Transverse colon (tissue), 3 donors: Measurements from ENCODE around the gene MOCS3.

ENCODE experiments used
- EP300 ChIP-seq: sonication (generic); formaldehyde crosslinking; IDR thresholded peaks from one replicate; pipeline ENCODE4 v1.6.1; 2017; ENCODE audit warnings: antibody characterized with exemption, low read depth
- POLR2A ChIP-seq: fragments of 450-650 bp; IDR thresholded peaks from one replicate; pipeline ENCODE4 v1.6.1; 2016; ENCODE audit warnings: antibody characterized with exemption, mild to moderate bottlenecking, moderate library complexity
- TF ChIP-seq, protein P1 (sequence below), 5 experiments: fragments of 200-600 bp in 3 of 5; fragments of 450-650 bp in 2 of 5; sonication (generic) in 3 of 5; IDR thresholded peaks; 1 replicate in 2 of 5; 2 replicates in 3 of 5; pipeline ENCODE4 v1.5.1; 2016 to 2017; ENCODE audit warnings: antibody characterized with exemption in 5 of 5, inconsistent platforms in 3 of 5, mild to moderate bottlenecking in 2 of 5, moderate library complexity in 1 of 5

DNA sequence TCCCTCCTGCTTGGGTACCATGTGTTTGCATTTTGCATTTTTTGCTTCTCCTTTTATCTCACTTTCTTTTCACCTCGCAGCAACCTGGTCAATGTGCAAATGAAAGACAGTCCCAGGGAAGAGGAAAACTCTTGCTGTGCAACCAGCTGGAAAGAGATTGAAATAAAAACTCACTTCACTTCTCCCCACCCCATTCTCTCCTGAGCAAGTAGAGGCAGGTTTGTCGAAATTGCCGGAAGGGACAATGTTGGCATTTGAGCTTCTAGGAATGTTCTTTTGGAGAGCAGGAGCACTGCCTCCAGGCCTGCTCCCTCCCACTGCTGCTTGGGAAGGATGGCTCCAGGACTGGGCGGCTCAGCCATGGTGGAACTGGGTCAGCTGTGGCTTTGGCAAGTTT, 33.7 kb downstream of the MOCS3 start:
- TF ChIP-seq, protein P1, sequence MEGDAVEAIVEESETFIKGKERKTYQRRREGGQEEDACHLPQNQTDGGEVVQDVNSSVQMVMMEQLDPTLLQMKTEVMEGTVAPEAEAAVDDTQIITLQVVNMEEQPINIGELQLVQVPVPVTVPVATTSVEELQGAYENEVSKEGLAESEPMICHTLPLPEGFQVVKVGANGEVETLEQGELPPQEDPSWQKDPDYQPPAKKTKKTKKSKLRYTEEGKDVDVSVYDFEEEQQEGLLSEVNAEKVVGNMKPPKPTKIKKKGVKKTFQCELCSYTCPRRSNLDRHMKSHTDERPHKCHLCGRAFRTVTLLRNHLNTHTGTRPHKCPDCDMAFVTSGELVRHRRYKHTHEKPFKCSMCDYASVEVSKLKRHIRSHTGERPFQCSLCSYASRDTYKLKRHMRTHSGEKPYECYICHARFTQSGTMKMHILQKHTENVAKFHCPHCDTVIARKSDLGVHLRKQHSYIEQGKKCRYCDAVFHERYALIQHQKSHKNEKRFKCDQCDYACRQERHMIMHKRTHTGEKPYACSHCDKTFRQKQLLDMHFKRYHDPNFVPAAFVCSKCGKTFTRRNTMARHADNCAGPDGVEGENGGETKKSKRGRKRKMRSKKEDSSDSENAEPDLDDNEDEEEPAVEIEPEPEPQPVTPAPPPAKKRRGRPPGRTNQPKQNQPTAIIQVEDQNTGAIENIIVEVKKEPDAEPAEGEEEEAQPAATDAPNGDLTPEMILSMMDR (IDR thresholded peaks at IDR 0.05), result no peak
- TF ChIP-seq POLR2A (no peak), EP300 (no peak)
